ENCODE results near the gene GPR37.

The GPR37 gene

DNA sequence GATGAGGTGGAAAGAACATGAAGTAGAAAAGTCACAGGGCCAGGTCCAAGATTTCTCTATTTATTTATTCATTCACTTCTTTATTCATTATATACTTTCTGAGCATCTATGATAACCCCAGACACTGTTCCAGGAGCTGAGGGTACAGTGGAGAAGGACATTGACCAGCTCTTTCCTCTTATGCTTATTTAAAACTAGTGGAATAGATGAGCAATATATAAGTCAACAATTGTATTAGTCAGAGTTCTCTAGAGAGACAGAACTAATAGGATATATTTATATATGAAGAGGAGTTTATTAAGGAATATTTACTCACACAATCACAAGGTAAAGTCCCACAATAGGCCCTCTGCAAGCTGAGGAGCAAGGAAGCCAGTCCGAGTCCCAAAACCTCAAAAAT is 15.0 kb upstream of the GPR37 start:
- in situ Hi-C loops (cut with HindIII; ENCODE audit: low sequenced_read_pairs), result no loop called here

DNA sequence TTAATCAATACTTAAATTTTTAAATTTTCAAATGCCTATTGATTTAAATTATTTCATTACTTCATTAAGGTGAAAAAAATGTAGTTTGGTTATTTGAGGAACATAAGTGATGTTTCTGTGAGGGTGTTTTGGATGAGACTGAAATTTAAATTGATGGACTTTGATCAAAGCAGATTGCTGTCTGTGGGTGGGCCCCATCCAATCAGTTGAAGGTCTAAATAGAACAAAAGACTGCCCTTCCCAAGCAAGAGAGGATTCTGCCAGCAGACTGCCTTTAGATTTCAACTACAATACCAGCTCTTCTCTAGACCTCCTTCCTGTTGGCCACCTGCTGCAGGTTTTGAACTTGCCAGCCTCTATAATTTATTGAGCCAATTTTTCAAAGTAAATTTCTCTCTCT is 14.5 kb upstream of the GPR37 start:
- in situ Hi-C loops (cut with HindIII; ENCODE audit: low sequenced_read_pairs), result no loop called here

DNA sequence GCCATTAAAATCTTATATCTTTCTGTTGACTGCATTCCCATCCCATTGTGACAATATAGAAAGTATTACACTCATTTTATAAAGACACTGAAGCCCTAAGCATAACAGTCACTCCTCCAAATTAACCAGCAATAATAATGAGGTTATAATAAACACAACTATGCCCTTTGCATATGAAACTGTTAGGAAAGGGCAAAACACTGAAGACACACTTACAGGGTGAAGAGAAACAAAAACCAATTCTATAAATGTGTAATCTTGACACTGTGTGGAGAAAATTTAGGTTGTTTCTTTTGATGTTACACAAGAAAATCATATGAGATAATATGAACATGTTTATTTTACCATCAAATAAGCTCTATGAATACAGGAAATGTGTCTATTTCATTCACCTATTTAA is 14.0 kb upstream of the GPR37 start:
- in situ Hi-C loops (cut with HindIII; ENCODE audit: low sequenced_read_pairs), result no loop called here

DNA sequence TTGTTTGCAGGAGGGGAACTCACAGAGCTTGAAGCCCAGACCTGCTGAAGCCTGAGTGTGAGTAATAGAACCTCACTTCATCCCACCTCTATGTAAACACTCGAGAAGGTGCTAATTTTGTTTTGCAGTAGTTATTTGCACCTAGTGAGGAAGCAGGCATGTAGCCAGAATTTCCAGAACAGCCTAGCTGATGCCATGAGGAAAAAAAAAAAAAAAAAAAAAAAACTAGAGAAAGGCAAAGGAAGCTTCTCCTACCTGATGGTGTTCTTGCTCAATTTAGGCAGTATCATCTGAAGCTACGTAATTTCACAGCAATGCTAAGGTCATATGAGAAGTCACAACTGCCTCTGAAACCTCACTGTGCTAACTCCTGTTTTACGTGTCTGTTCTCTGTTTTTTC is 13.6 kb upstream of the GPR37 start:
- in situ Hi-C loops (cut with HindIII; ENCODE audit: low sequenced_read_pairs), result no loop called here

DNA sequence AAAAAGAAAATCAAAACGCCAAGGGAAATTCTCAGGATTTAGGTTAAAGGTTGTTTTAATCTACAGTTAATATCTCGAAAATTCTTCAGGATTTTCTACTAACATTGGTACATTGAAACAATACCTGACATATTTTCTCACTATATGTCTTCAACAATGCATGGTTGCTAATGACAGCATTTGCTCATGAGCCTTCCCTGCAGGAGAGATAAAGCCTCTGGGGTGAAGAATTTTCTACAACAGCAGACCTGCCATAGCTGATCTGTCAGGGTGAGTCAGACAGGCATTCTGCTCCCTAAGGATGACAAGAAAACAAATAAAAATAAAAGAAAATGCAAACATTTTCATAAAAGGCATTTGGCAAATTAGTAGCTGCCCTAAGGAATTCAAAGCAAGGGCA is 11.7 kb upstream of the GPR37 start:
- in situ Hi-C loops (cut with HindIII; ENCODE audit: low sequenced_read_pairs), result no loop called here

DNA sequence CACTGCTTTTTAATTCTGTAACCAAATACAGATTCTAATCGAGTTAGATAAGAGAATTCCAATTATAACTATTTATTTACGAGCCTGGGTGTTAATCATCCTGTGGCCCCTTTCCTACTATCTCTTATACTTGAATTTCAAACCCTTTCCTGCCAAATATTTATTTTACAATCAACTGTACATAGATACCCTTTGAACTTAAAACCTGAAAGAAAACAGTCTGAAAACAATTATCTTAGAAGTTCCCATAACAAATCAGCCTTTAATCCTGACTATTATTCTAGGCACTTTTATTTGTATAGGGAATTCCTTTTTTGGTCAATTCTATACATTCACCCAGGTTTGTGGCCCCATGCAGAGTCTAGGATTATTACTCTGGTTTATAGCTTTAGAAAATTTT is 10.6 kb upstream of the GPR37 start:
- in situ Hi-C loops (cut with HindIII; ENCODE audit: low sequenced_read_pairs), result no loop called here

DNA sequence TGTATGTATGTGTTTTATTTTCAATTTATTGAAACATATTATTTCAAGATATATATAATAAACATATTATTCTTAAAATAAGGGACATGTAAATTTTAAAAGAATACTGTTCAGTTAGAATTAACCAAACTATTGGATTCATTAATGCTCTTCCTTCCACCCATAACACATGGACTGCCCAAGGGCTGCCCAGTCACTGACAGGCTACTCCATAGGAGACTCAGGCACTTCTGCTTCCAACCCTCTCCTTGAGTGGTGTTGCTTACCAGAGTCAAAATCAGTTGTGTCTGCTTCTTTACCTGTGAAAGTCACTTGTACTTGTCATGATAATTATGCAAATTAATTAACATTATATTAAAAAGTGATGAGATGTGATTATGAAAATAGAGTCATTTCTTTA is 9.8 kb upstream of the GPR37 start:
- in situ Hi-C loops (cut with HindIII; ENCODE audit: low sequenced_read_pairs), result no loop called here

DNA sequence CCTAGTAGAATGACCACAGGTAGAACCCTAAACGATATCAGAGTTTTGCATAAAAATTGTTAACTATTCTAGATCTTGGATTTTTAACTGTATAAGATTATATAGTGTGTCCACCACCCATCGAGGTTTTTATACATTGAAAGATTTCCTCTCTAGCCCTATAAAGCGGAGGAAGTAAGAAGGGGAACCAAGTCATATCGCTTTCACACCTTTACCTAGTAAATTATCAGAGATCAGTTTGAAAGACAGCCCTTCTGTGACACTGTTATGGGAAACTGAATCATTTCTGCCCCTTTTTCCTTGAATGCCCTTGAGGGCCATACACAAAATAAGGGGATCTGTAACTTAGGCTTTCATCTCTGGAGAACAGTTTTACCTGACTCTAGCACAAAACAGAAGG is 8.3 kb upstream of the GPR37 start:
- in situ Hi-C loops (cut with HindIII; ENCODE audit: low sequenced_read_pairs), result no loop called here

DNA sequence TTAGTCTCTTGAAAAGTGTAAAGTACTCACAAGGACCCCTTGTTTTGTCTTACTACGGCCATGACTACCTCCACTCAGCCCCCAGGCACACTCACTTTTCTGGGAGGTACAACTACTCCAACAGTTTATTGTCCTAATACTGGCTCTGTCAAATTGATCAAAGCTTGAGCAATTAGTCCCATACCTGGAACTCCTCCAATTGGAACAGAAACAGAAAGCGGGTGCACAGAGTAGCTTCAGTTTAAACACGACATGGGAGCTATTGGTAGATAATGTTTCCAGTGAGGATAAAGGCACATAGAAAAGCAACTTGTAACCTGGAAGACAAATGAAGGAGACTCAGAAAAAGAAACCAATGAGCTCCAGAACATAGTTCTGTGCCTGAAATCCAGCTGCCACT is 7.7 kb upstream of the GPR37 start:
- in situ Hi-C loops (cut with HindIII; ENCODE audit: low sequenced_read_pairs), result no loop called here

DNA sequence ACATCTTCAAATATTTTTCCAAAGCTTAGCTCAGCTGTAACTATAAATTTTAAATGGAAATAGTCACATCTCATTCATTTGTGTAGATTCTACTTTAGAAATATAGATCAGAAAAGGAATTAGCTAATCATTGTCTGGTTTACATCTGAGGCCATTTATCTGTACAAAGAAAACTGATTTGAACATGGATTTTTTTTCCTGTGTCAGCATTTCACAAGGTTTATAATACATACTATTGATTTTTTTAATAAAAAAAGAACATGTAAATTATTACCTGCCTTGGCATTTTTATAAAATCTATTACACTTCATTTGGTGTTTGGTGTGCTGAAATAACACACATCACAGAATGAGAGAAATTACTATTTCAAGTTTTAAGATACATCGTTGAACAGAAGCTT is 3.5 kb upstream of the GPR37 start:
- in situ Hi-C loops (cut with HindIII; ENCODE audit: low sequenced_read_pairs), result no loop called here

DNA sequence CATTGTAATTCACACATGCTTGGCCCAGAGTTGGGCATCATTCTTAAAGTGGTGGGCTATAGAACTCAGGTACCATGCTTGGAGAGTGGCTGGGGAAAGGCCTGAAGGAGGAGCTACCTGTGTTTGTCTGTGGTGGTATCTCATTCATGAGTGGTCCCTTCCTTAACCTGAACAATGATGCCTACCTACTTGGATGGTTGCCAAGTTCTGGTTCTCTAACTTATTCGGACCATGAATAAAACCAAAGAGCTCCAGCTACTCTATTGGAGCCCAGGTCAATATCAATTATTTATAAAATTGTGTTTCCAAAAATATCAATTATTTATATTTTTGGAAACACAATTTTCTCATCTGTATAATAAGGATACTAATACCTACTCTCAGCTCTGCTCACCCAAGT is 2.9 kb upstream of the GPR37 start:
- in situ Hi-C loops (cut with HindIII; ENCODE audit: low sequenced_read_pairs), result no loop called here

DNA sequence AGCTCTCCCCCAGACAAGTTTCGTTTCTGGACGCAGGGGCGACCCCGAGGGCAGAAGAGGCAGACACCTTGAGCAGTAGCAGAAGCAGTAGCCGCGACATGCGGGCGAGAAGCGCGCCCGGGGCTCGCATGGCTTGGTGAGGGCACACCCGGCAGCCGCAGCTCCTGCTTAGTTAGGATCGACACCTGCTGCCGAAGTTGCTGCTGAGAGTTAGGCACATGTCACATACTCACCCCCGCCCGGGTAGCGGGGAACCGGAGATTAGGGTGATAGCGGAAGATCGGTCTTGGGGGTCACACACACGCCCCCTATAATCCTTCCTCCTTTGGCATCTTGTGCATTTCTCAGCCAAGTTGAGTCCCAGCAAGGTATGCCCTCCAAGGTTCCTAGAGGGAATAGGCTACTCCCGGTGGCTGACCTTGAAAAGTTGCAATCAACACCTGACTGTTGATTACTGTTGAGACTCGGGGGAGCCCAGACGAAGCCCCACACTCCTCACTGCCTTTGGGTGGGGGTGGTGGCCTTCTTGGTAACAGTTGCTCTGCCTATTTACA is 668 bp downstream of the GPR37 start:
- in situ Hi-C loops (cut with HindIII; ENCODE audit: low sequenced_read_pairs), result no loop called here

DNA sequence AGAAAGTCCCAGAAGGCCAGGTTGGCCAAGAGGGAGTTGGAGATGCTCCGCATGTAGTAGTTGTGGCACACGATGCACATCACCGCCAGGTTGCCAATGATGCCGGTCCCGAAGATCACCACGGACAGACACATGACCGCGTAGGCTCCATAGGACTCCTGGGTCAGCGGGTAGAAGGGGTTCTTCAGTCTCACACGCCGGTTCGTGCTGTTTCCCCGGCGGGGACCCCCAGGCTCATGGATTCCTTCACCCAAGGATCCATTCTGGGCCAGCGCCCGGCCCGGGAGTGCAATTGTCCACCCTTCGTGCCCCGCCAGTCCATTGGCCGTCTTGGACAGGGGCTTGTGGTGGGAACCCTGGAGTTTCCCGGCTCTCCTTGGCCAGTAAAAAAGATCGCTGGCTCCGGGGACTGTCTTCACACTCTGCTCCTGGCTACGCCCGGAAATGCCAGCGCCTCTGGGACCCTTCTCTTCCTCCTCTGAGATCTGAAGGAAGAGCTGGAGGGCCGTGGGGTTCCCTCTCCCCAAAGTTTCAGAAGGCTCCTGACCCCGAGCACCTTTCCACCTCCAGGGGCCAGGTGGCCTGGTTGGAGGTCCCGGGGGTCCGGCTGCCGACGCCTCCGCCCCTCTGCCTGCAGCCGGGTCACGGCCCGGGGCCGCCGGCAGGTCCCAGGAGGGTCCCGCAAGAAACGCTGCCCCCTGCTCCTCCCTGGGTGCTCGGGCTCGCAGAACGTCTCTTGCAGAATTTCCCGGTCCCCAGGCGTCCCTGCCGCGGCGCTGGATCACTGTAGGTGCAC is 1.3 kb downstream of the GPR37 start:
- in situ Hi-C loops (cut with HindIII; ENCODE audit: low sequenced_read_pairs), result no loop called here

DNA sequence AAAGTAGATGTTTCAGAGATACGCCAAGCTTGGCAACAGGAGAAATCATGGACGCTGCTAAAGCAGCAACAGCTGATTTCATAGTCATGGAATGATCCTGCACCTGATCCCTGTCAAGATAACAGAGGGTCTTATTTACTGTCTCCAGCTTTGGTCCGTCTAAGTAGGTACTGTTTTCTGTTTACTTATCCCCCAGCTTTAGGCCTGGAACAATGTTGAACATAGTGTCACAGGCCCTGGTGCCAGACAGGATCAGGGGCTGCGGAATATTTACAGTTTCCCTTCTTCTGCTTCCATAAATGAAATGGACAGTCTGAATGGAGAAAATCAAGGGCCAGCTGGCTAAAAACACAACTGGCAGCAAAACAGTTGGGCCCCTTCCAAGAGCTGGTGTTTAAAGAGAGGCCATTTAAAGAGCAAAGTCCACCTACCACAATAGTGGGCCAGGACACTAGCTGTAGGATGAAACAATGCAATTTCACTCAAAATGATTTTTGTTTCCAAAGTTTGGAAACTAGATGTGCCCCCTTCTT is 2.9 kb downstream of the GPR37 start:
- in situ Hi-C loops (cut with HindIII; ENCODE audit: low sequenced_read_pairs), result no loop called here

DNA sequence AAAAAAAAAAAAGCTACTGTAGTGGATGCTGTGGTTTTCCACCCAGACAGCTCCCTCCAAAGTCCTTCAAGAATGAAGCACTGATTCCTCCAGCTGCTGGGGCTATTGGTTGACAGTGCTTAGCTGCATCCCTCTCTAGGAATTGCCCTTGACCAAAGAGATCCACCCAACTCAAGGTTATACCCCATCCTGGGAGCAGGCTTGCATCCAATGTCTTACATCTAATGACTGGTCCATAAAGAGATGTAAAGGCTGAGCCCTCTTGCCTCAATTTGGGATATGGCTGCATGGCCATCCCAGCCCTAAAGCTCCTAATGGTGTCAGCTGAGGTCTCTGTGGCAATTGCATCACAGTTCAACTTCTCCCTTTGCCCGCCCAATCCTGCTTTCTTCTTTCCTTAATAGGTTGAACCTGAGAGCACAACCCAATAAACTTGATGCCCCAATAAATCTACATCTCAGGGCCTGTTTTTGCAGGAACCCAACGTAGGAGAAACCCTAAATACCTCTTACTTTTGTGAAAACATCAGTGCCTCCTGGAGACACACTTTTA is 4.4 kb downstream of the GPR37 start:
- in situ Hi-C loops (cut with HindIII; ENCODE audit: low sequenced_read_pairs), result no loop called here

DNA sequence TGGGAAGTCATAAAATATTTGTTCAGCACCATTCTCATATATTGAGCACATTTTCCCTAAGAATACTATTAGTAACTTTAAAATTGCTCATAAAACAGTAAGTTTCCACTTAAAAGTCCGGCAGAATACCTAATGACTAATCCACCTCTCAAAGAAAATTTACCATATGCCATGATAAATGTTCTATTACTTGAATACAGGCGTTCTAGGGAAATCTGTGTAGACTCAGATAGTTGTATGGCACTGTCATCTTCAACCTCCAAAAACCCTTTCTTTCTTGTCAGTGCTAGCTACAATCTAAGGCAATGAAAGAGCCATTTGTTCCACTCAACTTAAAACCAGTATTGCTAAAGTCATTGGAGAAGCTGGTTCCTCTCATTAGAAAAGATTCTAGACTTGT is 7.3 kb downstream of the GPR37 start:
- in situ Hi-C loops (cut with HindIII; ENCODE audit: low sequenced_read_pairs), result no loop called here

DNA sequence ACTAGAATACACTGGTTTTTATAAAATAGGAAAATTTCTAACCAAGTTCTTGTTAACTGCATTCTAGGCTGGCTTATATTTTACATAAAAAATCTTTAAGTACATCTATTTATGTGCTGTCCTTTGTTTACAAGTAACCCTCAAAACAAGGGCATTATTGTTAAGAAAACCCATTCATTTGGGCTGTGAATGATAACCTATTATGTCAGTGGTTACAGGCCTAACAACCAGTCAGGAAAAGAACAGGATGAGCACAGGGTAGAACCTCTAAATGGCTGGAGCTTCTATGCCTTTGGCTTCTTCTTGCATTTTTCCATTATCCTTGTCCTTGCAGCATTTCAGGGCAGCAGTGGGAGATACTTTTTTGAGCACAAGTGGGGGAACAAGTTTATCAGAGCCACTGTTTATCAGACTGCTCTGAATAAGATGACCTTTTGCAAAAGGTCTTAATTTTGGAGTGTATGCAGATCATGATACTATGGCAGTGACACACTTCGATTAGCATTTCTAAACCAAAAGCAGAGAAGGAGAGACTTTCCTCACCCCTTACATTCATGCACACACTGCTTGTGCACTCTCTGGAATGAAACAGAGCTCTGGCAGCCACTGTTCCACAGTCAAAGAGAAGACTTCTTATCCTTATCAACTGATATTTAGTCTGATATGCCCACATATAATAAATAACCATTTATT is 10.9 kb downstream of the GPR37 start:
- in situ Hi-C loops (cut with HindIII; ENCODE audit: low sequenced_read_pairs), result no loop called here

DNA sequence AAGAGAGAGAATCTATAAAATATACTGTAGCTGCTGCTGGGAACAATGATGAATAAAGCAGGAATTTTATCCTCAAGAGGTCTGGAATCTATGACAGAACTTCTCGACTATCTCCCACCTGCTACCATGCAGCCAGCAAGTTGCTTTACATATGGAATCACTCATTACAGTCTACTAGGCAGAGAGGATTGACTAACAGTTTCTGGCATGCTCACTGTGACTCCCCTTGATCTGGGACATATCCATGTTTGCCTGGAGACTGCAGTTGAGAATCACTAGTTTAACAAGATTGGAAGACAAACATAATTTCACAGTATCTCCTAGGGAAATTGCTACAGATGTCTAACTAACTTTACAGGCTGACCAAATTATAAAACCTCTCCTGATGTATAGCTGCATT is 13.3 kb downstream of the GPR37 start:
- in situ Hi-C loops (cut with HindIII; ENCODE audit: low sequenced_read_pairs), result no loop called here

DNA sequence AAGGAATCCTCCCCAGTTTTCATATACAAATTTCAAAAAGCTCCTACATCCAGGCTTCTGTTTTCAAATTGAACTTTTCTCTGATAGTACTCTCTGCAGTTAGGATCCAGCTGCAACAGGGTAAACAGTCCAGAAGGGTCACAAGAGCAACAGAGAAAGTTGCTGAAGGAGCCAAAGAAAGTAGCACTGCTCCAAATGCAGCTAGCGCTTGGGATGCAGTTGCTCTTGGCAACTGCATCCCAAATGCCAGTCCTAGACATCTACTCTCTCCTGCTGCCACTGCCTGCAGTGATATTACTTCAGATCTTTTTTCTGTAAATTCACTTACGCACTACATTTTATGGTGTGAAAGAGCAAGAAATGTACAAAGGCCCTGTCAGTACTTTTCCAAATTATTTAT is 14.6 kb downstream of the GPR37 start:
- in situ Hi-C loops (cut with HindIII; ENCODE audit: low sequenced_read_pairs), result no loop called here

DNA sequence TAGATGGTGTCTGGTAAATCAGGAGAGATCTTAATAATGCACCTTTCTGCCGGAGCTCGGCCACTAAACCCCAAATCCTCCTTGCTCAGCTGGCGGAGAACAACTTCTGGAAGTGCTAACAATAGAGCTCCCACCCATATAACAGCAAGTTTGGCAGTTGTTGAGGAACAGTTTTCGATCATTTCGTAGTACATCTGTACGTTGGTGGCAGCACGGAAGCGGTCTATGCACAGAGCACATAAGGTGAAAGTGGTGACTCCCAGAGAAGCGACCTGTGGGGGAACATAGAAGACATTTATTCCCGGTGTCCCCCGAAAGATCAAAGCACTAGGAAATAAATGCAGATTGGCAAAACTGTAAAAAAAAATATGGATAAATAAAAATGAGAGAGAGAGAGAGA is 18.5 kb downstream of the GPR37 start:
- in situ Hi-C loops (cut with HindIII; ENCODE audit: low sequenced_read_pairs), result no loop called here

DNA sequence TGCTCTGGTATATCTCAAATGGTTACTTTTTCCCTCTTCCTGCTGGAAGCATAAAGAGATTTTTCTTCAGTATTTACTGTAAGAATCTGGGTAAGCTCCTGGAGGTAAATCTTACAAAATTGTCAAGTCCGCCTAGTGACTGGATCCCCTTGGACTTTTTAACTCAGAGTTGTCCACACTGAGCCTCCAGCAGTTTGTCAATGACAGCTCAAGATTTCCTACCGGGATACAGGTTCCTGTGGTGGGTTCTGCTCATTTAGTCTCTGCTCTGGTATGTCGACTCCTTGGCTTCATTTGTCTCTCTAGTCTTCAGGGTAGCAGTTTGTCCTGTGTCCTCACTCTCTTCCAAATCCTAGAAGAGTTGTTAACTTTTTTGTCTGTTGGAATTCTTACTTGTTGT is 27.0 kb downstream of the GPR37 start:
- in situ Hi-C loops (cut with HindIII; ENCODE audit: low sequenced_read_pairs), result no loop called here

DNA sequence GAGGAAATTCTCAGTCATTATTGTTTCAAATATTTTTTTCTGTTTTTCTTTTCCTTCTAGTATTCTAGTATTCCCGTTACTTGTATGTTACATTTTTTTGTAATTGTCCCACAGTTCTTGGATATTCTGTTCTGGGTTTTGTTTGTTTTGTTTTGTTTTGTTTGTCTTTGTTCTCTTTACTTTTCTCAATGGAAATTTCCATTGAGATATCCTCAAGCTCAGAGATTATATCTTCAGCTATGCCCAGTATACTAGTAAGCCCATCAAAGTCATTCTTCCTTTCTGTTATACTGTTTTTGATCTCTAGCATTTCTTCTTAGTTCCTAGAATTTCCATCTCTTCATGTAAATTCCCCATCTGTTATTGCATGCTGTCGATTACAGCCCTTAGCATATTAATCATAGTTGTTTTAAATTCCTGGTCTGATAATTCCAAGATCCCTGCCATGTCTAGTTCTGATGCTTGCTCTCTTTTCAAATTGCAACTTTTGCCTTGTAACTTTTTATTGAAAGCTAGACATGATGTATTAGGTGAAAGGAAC is 27.8 kb downstream of the GPR37 start:
- in situ Hi-C loops (cut with HindIII; ENCODE audit: low sequenced_read_pairs), result no loop called here
